ENCODE measurements around the gene PFKP.

The PFKP gene

DNA sequence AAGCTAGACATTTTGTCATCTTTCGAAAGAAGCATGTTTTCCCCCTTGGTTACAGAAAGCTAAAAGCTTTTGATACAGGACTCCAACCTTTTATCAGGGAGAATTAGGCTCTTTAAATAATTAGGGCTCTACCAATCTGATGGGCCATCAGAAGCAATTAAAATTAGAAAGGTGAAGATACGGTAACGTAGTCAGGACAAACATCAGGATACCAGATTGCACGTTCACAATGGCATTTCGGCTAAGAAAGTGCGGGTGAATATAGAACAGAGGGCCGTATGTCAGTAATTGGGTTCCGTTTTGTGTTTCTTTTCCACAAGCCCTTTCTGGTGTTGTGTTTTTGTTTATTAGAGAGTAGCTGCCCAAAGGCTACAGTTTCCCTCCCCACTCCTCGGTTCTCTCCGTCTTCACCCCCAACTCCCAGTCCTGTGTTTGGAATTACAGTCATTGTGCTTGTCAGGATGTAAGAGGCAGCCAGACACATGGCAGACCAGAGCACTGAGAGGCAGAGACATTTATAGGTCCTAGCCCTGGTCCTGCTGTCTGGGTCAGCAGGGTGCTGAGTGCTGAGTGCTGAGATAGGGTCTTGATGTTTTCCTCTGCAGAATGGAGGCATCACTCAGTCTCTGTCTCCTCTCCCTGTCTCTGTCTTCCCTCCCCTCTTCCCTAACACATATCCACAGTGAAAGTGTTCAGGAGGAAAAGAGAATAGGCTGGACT lies 5.5 kb downstream of the PFKP start:
- Histone ChIP-seq H3K9me3 (no peaks in the 10 kb centered on the region), H3K27me3 (peaks cover 32% of the 10 kb centered on the region), H3K27ac (no peak overlapping the region), H3K36me3 (no peaks in the 10 kb centered on the region), H3K4me1 (ENCODE audit: control insufficient read depth in 1 of 2, insufficient read depth in 1 of 2, low read depth in 1 of 2, low read length in 1 of 2) (peaks cover 7 to 10% of the 10 kb centered on the region in 2 experiments), H3K4me3 (ENCODE audit: low read depth in 1 of 2, low read length in 1 of 2) (no peak overlapping the region)
- TF ChIP-seq, protein P1, sequence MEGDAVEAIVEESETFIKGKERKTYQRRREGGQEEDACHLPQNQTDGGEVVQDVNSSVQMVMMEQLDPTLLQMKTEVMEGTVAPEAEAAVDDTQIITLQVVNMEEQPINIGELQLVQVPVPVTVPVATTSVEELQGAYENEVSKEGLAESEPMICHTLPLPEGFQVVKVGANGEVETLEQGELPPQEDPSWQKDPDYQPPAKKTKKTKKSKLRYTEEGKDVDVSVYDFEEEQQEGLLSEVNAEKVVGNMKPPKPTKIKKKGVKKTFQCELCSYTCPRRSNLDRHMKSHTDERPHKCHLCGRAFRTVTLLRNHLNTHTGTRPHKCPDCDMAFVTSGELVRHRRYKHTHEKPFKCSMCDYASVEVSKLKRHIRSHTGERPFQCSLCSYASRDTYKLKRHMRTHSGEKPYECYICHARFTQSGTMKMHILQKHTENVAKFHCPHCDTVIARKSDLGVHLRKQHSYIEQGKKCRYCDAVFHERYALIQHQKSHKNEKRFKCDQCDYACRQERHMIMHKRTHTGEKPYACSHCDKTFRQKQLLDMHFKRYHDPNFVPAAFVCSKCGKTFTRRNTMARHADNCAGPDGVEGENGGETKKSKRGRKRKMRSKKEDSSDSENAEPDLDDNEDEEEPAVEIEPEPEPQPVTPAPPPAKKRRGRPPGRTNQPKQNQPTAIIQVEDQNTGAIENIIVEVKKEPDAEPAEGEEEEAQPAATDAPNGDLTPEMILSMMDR (IDR thresholded peaks at IDR 0.05): no peak

DNA sequence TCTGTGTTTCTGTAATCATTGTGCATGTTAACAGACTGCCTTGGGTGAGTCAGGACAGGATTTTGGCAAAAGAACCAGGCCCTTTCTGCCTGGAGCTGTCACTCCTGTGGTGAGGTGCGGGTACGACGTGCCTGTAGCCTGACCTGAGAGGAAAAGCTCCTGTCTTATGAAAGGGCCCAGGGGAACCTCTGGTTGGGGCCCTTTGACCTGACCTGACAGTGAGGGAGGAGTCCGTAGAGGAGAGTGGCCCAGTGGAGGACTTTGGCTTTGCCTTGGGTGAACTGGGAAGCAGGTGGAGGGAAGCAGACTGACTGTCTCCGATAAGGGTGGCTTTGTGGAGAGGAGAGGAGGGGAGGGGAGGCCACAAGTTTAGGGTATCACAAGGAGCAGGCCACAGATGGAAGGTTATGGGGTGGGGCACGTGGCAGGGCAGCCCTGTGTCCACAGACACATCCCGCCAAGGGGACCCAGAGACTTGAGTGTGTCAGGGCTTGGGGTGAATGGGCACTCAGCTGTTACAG lies 6.9 kb downstream of the PFKP start:
- Histone ChIP-seq H3K9me3 (no peaks in the 10 kb centered on the region), H3K27ac (no peak overlapping the region), H3K4me1 (ENCODE audit: control insufficient read depth in 1 of 2, insufficient read depth in 1 of 2, low read depth in 1 of 2, low read length in 1 of 2) (no peaks in the 10 kb centered on the region), H3K36me3 (no peaks in the 10 kb centered on the region), H3K27me3 (peaks cover 18% of the 10 kb centered on the region), H3K4me3 (ENCODE audit: low read depth in 1 of 2, low read length in 1 of 2) (no peak overlapping the region)
- TF ChIP-seq, protein P1 (IDR thresholded peaks at IDR 0.05): no peak

DNA sequence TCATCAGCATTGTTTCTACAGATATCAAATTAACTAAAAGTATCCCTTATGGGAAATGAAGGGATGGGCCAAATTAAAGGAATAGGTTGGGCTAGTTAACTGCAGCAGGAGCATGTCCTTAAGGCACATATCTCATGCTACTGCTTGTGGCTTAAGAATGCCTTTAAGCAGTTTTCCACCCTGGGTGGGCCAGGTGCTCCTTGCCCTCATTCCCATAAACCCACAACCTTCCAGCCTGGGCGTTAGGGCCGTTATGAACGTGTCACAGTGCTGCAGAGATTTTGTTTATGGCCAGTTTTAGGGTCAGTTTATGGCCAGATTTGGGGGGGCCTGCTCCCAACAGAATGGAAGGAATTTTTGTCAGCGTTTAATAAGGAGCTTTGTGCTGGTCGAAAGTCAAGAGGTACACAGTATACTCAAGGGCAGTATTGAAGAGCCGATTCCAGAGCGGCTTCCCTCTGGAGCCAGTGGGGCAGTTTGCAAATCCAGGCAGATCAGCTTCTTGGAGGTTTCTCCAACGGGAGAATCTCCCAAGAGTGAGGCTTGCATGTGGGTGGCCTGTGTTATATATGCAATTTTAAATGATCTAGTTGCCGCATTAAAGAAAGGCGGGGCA lies 7.7 kb downstream of the PFKP start:
- TF ChIP-seq, protein P1 (IDR thresholded peaks at IDR 0.05): no peak
- no peaks in the 10 kb centered on the region for H3K4me1 ChIP-seq (ENCODE audit: control insufficient read depth in 1 of 2, insufficient read depth in 1 of 2, low read depth in 1 of 2, low read length in 1 of 2)

DNA sequence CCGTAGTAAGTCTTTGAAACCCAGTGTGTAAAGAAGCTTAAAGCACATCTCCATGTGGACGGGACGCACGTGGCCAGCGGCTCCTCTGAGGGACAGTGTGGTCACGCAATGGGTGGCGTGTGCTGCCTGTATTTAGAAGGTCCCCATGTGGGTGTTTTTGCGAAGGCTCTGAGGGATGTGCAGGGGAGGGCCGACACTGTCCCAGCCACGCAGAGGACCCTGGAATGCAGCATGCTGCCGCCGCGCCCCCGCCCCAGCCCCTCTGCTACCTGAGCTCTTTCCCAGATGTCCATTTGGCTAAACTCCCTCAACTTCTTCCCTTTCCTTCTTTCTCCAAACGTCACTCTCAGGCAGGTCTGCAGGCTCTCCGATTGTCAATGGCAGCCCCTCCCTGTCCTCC lies 8.8 kb downstream of the PFKP start:
- Histone ChIP-seq H3K4me1 (ENCODE audit: control insufficient read depth in 1 of 2, insufficient read depth in 1 of 2, low read depth in 1 of 2, low read length in 1 of 2) (no peaks in the 10 kb centered on the region), H3K9me3 (no peaks in the 10 kb centered on the region), H3K27me3 (no peaks in the 10 kb centered on the region), H3K4me3 (ENCODE audit: low read depth in 1 of 2, low read length in 1 of 2) (no peak overlapping the region), H3K36me3 (no peaks in the 10 kb centered on the region), H3K27ac (no peak overlapping the region)
- TF ChIP-seq, protein P1 (IDR thresholded peaks at IDR 0.05): no peak

More for the DNA sequence above, 7.7 kb downstream of the PFKP start:
- Histone ChIP-seq H3K4me3 (ENCODE audit: low read depth in 1 of 2, low read length in 1 of 2) (no peak overlapping the region), H3K27ac (no peak overlapping the region), H3K36me3 (no peaks in the 10 kb centered on the region), H3K27me3 (peaks cover 9% of the 10 kb centered on the region), H3K9me3 (no peaks in the 10 kb centered on the region)

DNA sequence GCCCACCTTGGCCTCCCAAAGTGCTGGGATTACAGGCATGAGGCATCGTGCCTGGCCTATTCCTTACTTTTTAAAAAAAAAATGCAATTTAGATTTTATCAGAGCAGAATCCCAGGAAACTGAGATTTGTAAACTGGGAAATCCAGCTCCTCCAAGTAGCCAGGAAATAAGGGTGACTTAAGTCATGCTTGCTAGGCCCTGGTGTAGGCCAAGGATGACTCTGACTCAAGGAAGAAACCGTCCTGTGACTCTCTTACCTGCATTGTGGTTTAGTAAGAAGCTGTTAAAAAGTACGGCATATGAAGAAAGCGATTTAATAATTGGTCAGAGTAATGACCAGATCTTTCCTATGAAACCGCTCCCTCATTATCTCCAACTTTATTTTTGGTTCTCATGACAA lies 10.2 kb downstream of the PFKP start:
- no peak overlapping the region for H3K27ac ChIP-seq
- TF ChIP-seq, protein P1 (IDR thresholded peaks at IDR 0.05): no peak
- H3K27me3 ChIP-seq: no peaks in the 10 kb centered on the region
- H3K9me3 ChIP-seq: no peaks in the 10 kb centered on the region
- H3K36me3 ChIP-seq: no peaks in the 10 kb centered on the region
- no peaks in the 10 kb centered on the region for H3K4me1 ChIP-seq (ENCODE audit: control insufficient read depth in 1 of 2, insufficient read depth in 1 of 2, low read depth in 1 of 2, low read length in 1 of 2)
- no peak overlapping the region for H3K4me3 ChIP-seq (ENCODE audit: low read depth in 1 of 2, low read length in 1 of 2)
